Limb (tissue), 2 donors: ENCODE data around the gene MRM2.

Experiments
- DNase-seq, 2 donors: peaks; one replicate each; pipeline ENCODE4 v3.0.0-alpha.2; 2016; ENCODE audit errors: extremely low spot score in 2 of 2

The MRM2 gene

DNA sequence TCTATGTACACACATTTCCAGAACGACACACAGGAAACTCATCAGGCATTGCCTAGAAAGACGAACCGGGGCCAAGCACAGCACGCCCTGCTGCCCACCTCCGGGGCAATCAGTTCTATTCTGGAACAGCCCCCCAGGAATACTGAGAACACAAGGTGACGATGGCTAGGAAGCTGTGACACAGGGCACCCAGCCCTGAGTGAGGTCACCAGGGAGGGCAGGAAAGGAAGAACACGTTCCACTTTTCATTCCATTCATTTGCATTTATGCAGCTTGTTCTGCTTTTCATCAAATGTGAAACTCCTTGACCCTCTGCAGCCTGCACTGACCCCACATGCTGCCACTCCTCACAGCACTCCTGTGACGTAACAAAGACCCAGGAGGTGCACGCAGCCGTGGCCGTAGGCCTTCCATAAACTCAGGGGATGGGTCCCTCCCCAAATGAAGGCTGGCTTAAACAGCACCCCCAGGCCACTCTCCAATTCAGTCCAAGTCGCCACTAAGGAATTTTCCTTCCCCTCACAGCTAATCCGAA lies 38.2 kb downstream of the MRM2 start:
- no peak for DNase-seq

DNA sequence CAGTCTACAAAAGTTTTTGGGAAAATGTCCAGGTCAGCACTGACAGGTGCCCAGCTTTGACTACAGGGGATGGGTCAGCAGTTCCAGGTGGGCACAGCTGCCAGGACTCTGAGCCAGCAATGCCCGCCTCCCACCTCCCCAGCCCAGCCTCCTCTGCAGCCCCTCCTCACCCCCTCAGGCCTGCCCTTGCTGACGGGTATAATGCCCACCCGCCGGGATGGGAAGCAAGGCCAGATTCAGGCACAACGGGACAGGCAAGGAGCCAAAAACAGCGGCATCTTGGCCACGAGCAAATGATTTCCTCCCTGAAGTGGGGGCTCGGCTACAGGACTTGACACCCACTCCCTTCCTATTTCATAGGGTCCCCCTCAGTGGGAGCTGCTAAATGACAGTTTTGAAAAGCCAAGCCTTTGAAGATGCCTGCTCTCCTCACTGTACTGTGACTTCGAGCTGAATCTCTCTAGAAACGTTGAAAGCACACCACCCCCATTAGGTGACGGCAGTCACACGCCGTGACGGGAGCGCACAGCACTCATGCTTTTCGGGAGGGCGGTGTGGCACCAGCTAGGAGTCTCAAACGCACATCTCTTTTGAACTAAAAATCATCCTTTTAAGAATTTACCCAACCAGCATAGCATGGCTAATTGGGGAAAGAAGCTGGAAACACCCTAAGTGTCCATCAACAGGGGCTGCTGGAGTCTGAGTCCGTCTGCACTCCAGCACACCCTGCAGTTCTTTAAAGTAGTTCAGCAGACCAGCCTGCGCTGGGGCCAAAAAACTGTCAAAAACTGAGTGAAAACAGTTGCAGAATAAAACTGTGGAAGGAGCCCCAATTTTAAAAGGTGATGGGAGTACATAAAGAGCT lies 38.9 kb downstream of the MRM2 start:
- DNase-seq = no peak

DNA sequence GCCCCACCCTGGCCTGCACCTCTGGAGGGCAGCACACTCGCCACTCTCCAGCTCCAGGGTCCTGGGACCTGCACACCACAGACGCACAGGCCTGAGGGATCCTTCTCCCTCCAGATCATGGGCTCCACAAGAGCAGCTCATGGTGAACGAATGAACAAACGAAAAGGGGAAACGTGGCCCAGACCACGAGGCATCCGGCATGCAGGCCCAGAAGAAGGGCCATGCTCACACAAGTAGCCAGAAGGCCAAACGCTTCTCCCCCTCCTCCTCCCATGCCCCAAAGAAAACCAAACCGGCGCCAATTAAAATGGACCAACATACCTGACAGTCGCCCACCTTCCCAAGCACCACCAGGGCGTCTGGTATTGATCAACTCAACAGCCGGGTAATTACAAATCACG lies 39.6 kb downstream of the MRM2 start:
- DNase-seq = no peak

- DNase-seq = no peak
These were observed 40.2 kb downstream of the MRM2 start for GRCh38 chr7:2201686-2202360.

DNA sequence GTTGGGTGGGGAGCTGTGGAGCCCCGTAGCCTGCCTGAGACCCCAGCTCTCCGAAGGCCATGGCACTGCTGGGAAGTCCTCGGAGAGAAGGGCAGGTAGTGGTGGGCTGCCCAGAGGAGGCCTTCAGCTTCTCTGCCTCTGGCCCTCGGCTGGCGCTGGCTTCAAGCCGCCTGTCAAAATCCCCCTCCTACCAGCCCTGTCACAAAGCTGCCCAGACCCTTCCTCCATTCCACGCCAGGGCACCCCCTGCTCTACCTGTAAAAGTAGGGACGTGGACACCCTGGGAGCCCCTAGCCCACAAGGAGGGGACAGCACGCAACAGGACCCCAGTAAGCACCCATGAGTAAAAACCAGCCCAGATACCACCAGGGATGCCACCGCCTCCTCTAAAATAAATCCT lies 40.9 kb downstream of the MRM2 start:
- no peak for DNase-seq

GRCh38 chr7:2200584-2200980 lies 41.4 kb downstream of the MRM2 start:
- no peak for DNase-seq

DNA sequence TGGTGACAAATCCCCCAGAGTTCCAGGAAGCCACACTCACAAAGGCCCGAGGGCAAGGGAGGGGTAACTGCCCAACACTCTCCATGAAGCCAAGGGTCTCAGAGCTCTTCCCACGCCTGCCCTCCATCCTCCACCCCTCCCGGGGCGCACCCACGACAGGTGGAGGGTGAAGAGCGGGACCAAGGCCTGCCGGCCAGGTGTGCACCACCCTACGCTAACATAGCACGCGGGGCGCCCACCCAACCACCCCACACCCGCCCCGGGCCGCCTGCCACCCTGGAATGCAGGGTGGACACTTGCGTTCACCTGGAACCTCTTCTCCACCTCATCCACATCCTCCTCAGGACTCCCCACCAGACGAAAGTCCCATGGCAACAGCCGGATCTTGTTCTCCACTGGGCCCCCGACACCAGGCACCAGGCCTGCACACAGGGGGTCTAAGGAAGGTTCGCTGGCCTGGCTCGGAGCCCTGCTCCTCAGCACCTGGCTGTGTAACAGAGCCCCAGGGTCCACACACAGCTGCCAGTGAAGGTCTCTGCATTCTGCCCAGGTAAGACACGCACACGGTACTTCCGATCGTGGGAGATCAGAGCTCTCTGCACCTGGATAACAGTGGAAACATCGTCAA lies 41.9 kb downstream of the MRM2 start:
- no peak for DNase-seq

DNA sequence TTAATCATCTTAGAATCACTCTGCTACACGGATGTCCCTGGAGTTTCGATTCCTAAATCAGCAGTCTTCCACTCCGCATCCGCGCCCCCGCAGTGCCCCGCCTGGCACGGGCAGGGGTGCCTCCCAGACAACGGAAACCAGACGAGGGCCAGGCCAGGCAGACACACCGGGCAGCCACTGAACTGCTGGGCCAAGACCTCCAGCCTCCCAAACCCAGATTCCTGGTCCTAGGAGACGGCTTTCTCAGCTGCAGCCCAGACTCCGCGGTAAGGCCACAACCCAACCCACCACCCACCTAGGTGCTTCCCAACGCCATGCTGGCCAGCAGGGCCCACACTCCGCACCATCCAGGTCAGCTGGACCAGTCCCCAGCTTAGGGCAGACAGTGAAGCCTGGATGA lies 42.5 kb downstream of the MRM2 start:
- DNase-seq = no peak

GRCh38 chr7:2198760-2199159 lies 43.2 kb downstream of the MRM2 start:
- no peak for DNase-seq

GRCh38 chr7:2198206-2198605 lies 43.8 kb downstream of the MRM2 start:
- DNase-seq = no peak

GRCh38 chr7:2197436-2198155 lies 44.4 kb downstream of the MRM2 start:
- no peak for DNase-seq

- no peak for DNase-seq
These were observed 45.3 kb downstream of the MRM2 start for GRCh38 chr7:2196381-2197378.

DNA sequence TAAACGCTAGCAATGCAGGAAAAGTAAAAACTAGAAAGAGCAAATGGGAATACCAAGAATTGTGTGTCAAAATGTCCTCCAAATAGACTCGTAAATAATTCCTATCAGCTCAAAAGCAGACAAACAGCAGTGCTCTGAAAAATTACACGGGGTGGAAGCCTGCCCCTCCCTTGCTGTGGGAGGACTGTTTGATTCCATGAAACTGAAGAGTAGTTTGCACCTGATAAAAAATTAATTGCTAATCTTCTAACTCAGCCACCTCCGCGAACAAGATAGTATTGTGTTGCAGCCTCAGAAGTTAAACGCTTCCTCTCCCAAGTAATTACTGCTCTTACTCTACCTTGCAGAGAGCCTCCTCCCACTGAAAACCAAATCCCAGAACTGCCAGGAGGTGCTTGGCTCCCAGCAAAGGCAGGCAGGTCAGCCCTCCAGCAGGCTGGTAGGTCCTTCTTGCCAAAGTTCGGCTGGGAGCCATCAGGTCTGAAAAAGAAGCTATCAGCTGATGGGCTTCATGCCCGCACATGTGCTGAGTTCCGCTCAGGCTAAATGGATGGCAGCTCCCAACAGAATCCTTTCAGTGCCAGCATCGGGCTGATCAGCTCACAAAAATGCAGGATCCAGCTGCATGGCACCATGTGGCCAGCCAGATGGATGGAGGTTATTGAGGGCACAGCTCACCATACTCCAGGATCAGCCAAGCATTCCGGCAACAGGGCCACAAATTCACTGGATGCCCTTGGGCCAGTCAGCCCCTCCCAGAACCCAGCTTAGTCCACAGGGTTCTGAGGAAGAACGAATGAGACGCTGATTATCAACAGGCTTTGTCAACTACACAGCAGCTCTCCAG lies 46.4 kb downstream of the MRM2 start:
- no peak for DNase-seq

GRCh38 chr7:2193575-2194305 lies 48.3 kb downstream of the MRM2 start:
- no peak for DNase-seq

GRCh38 chr7:2192831-2193534 lies 49.0 kb downstream of the MRM2 start:
- DNase-seq = no peak

DNA sequence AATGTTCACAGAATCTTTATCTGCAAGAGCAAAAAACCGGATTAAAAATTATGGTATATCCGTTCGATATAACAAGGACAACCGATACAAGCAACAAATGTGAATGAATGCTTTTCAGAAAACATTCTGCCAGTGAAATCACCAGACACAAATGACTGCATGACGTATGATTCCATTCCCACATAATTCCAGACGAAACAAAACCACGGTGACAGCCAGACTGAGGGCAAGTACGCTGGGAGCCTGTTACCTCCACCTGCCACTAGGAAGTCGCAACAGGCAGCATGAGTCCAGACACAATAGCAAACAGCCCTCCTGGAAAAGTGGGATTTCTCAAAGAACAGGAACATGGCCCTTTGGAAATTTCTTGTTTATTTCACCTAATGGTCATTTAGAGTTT lies 51.0 kb downstream of the MRM2 start:
- DNase-seq = no peak

- no peak for DNase-seq
These were observed 51.5 kb downstream of the MRM2 start for GRCh38 chr7:2190531-2190930.

DNA sequence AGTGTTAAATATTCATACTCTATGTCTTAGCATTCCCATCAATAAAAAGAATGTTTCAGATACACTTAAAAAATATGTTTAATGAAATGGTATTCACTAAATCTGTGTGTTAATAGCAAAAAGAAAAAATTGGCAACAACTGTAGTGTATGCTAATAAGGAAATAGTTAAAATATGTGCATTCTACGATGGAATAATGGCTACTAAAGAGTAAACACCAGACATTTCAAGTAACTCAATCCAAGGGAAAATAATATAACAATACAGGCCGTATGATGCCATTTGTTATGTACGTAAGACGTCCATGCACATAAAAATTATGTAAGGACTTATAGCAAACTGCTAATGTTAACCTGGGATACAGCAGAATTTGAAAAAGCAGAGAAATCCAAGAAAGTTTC lies 55.8 kb downstream of the MRM2 start:
- no peak for DNase-seq
